Lung (tissue), 12 donors: ENCODE results near the gene APOBEC3A. TPM values are rescaled to one million over a fixed set of nuclear protein-coding genes. Genes with fewer than 3 reads are reported as not detected.
"Not testable (repeated sequence)": the region's sequence is repeated elsewhere in the genome, so short reads cannot be mapped to it uniquely, and the experiment has no call there.

Source experiments
- ATAC-seq: fragments of 200-7000 bp; cut with Tn5 transposase; one replicate; pipeline ENCODE4 v1.9.1; 2020; ENCODE audit warnings: moderate number of reproducible peaks; ENCODE audit not compliant: insufficient read depth, low FRiP score
- DNase-seq, 3 donors: peaks; one replicate each; pipeline ENCODE4 v3.0.0-alpha.2; 2013 to 2017
- H3K27ac ChIP-seq, 2 donors: one replicate each; pipeline ENCODE4 v1.5.1; 2013; ENCODE audit warnings: mild to moderate bottlenecking in 2 of 2, moderate library complexity in 2 of 2, control low read depth in 1 of 2, inconsistent platforms in 1 of 2, low read depth in 1 of 2, low read length in 1 of 2
- H3K27me3 ChIP-seq, 3 donors: one replicate each; pipeline ENCODE4 v1.5.1; 2013; ENCODE audit warnings: low read length in 2 of 3; ENCODE audit not compliant: control insufficient read depth in 3 of 3, insufficient read depth in 3 of 3
- H3K36me3 ChIP-seq, 4 donors: one replicate each; pipeline ENCODE4 v1.5.1; 2013; ENCODE audit warnings: low read length in 4 of 4, mild to moderate bottlenecking in 1 of 4, moderate library complexity in 1 of 4; ENCODE audit not compliant: control insufficient read depth in 4 of 4, insufficient read depth in 4 of 4
- H3K4me1 ChIP-seq, 5 donors: one replicate each; pipeline ENCODE4 v1.5.1; 2013; ENCODE audit warnings: low read length in 5 of 5, mild to moderate bottlenecking in 2 of 5, moderate library complexity in 1 of 5; ENCODE audit not compliant: control insufficient read depth in 5 of 5, insufficient read depth in 5 of 5
- H3K4me3 ChIP-seq: one replicate; pipeline ENCODE4 v1.5.1; 2013; ENCODE audit warnings: mild to moderate bottlenecking, control low read depth, moderate library complexity
- H3K9ac ChIP-seq, 2 donors: one replicate each; pipeline ENCODE4 v1.5.1; 2013; ENCODE audit warnings: low read length in 2 of 2, control low read depth in 1 of 2; ENCODE audit not compliant: insufficient read depth in 1 of 2
- H3K9me3 ChIP-seq, 4 donors: one replicate each; pipeline ENCODE4 v1.5.1; 2013; ENCODE audit warnings: low read length in 3 of 4, mild to moderate bottlenecking in 1 of 4, moderate library complexity in 1 of 4; ENCODE audit not compliant: control insufficient read depth in 4 of 4, insufficient read depth in 3 of 4
- WGBS, 2 donors: extraction: QIAGEN DNeasy Blood & Tissue Kit; methylation state at CpG; one replicate each; pipeline ENCODE4 v1.1.7; 2013; 5-methylcytosine and 5-hydroxymethylcytosine counted together
- polyA plus RNA-seq, 2 donors: library from polyadenylated mRNA; stranded (reverse); fragments of 200-250 nt; gene quantifications; one replicate each; pipeline ENCODE4 v1.2.1, GENCODE V29; 2013
- total RNA-seq, 2 donors: library from RNA; depleted of rRNA in 1 of 2; stranded (reverse); fragments of >200 nt in 1 of 2; gene quantifications; one replicate each; pipeline ENCODE4 v1.2.1, GENCODE V29; 2014 to 2021
- TF ChIP-seq, protein P1 (sequence below): IDR thresholded peaks from 2 replicates; pipeline ENCODE4 v1.5.1; 2012; ENCODE audit warnings: mild to moderate bottlenecking; ENCODE audit errors: control extremely low read depth, extremely low read depth
- donor health status: control.
- donor health status: control.
- donor health status: Bipolar disorder and iron deficiency.
- donor health status: healthy.
- donor health status: DM: yes; HTN: yes; CAD: no.

Gene APOBEC3A
- total and polyA plus RNA-seq, 4 donors, result 1.1 to 68.3 (median 9.1) TPM

DNA sequence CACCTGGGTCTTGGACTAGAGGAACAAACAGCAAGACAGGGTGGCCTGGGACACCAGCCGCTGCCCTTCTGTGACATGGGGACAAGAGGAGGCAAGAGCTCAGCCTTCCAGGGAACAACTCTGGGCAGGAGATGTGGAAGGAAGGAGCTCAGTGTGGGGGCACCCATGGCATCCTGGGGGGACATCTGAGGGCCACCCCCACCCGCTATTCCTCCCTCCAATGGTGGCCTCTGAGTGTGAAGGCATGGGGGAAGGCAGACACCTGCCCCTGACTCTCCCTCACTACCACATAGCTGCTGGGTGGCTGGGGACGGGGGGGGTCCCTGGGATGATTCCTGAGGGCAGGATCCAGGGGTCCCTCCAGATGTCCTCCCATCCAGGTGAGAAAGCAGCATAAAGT is 29.2 kb downstream of the APOBEC3A start:
- peaks cover 0 to 7% (median 0%) of the 10 kb centered on the region in 5 donors for H3K4me1 ChIP-seq
- no peaks in the 10 kb centered on the region for H3K9me3 ChIP-seq
- no peak overlapping the region for H3K27ac ChIP-seq
- WGBS, 2 donors, result 94 to 100% methylated on average over 3 of the region's 3 CpGs
- TF ChIP-seq, protein P1, sequence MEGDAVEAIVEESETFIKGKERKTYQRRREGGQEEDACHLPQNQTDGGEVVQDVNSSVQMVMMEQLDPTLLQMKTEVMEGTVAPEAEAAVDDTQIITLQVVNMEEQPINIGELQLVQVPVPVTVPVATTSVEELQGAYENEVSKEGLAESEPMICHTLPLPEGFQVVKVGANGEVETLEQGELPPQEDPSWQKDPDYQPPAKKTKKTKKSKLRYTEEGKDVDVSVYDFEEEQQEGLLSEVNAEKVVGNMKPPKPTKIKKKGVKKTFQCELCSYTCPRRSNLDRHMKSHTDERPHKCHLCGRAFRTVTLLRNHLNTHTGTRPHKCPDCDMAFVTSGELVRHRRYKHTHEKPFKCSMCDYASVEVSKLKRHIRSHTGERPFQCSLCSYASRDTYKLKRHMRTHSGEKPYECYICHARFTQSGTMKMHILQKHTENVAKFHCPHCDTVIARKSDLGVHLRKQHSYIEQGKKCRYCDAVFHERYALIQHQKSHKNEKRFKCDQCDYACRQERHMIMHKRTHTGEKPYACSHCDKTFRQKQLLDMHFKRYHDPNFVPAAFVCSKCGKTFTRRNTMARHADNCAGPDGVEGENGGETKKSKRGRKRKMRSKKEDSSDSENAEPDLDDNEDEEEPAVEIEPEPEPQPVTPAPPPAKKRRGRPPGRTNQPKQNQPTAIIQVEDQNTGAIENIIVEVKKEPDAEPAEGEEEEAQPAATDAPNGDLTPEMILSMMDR, result no peak
- peaks cover 0 to 3% (median 0%) of the 10 kb centered on the region in 4 donors for H3K36me3 ChIP-seq
- ATAC-seq (no peak), DNase-seq (no peak)
- no peak overlapping the region for H3K9ac ChIP-seq
- H3K27me3 ChIP-seq, result no peaks in the 10 kb centered on the region
- no peak overlapping the region for H3K4me3 ChIP-seq

DNA sequence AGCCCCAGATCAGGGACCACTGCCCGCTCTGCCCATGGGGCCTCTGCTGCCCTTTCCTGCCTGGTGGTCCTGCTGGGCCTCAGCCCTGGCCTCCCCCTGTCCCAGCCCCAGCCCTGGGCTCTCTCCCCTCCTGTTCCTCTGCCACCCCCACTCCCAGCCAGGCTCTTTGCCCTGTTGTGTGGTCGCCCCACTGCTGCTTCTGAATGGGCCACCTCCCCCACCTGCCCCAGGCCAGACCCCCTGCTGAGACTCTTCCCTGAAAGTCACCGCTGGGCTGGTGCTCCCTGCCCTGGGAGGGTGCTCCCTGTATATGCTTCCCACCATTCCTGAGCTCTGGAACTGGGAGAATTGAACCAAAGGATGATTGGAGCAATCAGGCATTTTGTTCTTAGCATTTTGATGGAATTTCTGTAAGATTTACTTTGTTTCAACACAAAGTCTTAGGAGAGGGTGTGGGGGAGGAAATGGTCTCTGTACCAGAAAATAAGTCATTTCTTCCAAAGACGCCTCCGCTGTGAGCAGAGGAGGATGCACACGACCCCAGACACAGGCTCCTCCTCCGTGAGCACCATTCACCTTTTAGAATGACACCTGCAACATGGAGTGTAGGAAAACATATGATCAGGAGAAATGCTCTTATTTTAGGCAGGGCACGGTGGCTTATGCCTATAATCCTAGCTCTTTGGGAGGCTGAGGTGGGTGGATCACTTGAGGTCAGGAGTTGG is 29.9 kb downstream of the APOBEC3A start:
- WGBS, 2 donors, result 87 to 94% methylated on average over 8 of the region's 8 CpGs
- Histone ChIP-seq H3K9me3 (no peaks in the 10 kb centered on the region), H3K27ac (no peak overlapping the region), H3K9ac (no peak overlapping the region), H3K36me3 (peaks cover 0 to 3% (median 0%) of the 10 kb centered on the region in 4 donors), H3K4me1 (peaks cover 0 to 6% (median 0%) of the 10 kb centered on the region in 5 donors), H3K4me3 (no peak overlapping the region), H3K27me3 (no peaks in the 10 kb centered on the region)
- TF ChIP-seq, protein P1, result no peak
- ATAC-seq (no peak), DNase-seq (no peak)

DNA sequence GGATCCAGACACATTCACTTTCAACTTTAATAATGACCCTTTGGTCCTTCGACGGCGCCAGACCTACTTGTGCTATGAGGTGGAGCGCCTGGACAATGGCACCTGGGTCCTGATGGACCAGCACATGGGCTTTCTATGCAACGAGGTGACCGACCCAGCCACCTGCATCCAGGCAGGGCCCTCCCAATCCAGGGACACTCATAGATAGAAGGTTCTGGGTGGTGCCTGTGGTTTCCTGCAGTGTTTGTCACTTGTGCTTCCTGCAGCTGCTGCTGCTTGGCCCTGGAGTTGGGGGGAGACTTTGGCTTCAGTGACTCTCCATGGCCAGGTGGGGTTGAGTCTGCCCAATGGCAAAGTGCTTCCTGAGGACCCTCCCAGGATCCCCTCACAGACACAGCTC is 32.1 kb downstream of the APOBEC3A start:
- H3K27me3 ChIP-seq, result no peaks in the 10 kb centered on the region
- 76 to 86% methylated on average over 6 of the region's 6 CpGs for WGBS, 2 donors
- no peak for ATAC-seq
- no peaks in the 10 kb centered on the region for H3K9me3 ChIP-seq
- no peaks in the 10 kb centered on the region for H3K4me1 ChIP-seq
- H3K4me3 ChIP-seq, result no peak overlapping the region
- no peaks in the 10 kb centered on the region for H3K36me3 ChIP-seq
- DNase-seq, result no peak
- TF ChIP-seq, protein P1, result no peak
- no peak overlapping the region for H3K27ac ChIP-seq
- no peak overlapping the region for H3K9ac ChIP-seq

DNA sequence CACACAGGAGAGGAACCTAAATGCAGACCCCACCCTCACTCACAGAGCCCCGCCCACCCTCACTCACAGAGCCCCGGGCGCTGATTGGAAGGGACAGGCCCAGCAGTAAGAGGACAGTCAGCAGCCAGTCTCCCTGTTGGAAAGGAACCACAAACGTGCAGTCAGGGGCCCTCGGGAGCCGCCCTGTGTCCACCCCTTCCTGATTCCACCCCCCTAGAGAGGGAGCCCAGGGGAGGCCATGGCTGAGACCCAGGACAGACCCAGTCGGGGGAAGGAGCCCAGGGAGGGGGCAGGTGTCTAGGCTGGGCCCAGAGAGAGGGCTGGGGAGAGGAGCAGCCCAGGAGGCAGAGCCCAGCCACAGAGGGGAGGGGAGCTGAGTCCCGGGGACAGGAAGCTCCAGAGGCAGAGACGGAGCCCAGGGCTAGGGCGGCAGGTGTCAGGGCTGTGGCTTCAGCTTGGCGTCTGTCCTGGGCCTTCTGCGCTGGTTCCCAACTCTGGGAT is 35.5 kb downstream of the APOBEC3A start:
- not testable (repeated sequence) for H3K9me3 ChIP-seq, H3K4me1 ChIP-seq, H3K27ac ChIP-seq, DNase-seq, ATAC-seq, H3K27me3 ChIP-seq, H3K36me3 ChIP-seq, H3K9ac ChIP-seq, H3K4me3 ChIP-seq
- 28 to 33% methylated on average over 9 to 12 of the region's 12 CpGs for WGBS, 2 donors
